H9 (cell line): ENCODE data around the gene PDE2A. TPM values are rescaled to one million over a fixed set of nuclear protein-coding genes. Genes with fewer than 3 reads are reported as not detected.
A peak's percentile ranks its signal among the peaks of the same experiment; 100 is the strongest.

Experiments used
- DNase-seq: peaks from one replicate; pipeline ENCODE4 v3.0.0-alpha.2; 2017
- H2AFZ ChIP-seq: one replicate; pipeline ENCODE4 v1.6.1; 2013; ENCODE audit warnings: mild to moderate bottlenecking, low read length, control low read depth, moderate library complexity
- H2AK5ac ChIP-seq: 2 replicates; pipeline ENCODE4 v1.6.1; 2013; ENCODE audit warnings: low read length, control low read depth, mixed read lengths; ENCODE audit not compliant: insufficient read length
- H2BK120ac ChIP-seq: one replicate; pipeline ENCODE4 v1.6.1; 2013; ENCODE audit warnings: low read depth, mild to moderate bottlenecking, low read length, control low read depth, inconsistent platforms; ENCODE audit not compliant: poor library complexity, severe bottlenecking
- H2BK12ac ChIP-seq: 2 replicates; pipeline ENCODE4 v1.6.1; 2013; ENCODE audit warnings: low read length, control low read depth, mixed read lengths, low read depth; ENCODE audit not compliant: insufficient read length
- H2BK15ac ChIP-seq: 2 replicates; pipeline ENCODE4 v1.6.1; 2013; ENCODE audit warnings: low read depth, low read length, control low read depth
- H2BK20ac ChIP-seq: one replicate; pipeline ENCODE4 v1.6.1; 2013; ENCODE audit warnings: low read depth, mild to moderate bottlenecking, low read length, control low read depth, inconsistent platforms; ENCODE audit not compliant: poor library complexity, severe bottlenecking
- H2BK5ac ChIP-seq: 2 replicates; pipeline ENCODE4 v1.6.1; 2013; ENCODE audit warnings: low read length, control low read depth, mixed read lengths; ENCODE audit not compliant: insufficient read length
- H3K14ac ChIP-seq: 2 replicates; pipeline ENCODE4 v1.6.1; 2013; ENCODE audit warnings: low read length, control low read depth; ENCODE audit not compliant: insufficient read depth
- H3K18ac ChIP-seq: 2 replicates; pipeline ENCODE4 v1.6.1; 2013; ENCODE audit warnings: low read depth, mild to moderate bottlenecking, mixed read lengths, low read length, control low read depth; ENCODE audit not compliant: insufficient read length
- H3K23ac ChIP-seq: 2 replicates; pipeline ENCODE4 v1.6.1; 2013; ENCODE audit warnings: low read length, control low read depth, mixed read lengths, low read depth; ENCODE audit not compliant: insufficient read length
- H3K23me2 ChIP-seq: 2 replicates; pipeline ENCODE4 v1.6.1; 2013; ENCODE audit warnings: low read depth, mild to moderate bottlenecking, mixed read lengths, low read length, control low read depth; ENCODE audit not compliant: insufficient read length, poor library complexity, severe bottlenecking
- H3K27ac ChIP-seq: 2 replicates; pipeline ENCODE4 v1.5.1; 2013; ENCODE audit warnings: low read length, control low read depth, mixed read lengths, low read depth; ENCODE audit not compliant: insufficient read length
- H3K27me3 ChIP-seq: 2 replicates; pipeline ENCODE4 v1.6.1; 2013; ENCODE audit warnings: low read length, control low read depth, inconsistent platforms; ENCODE audit not compliant: insufficient read depth
- H3K4ac ChIP-seq: 2 replicates; pipeline ENCODE4 v1.6.1; 2013; ENCODE audit warnings: low read depth, mild to moderate bottlenecking, control low read depth, inconsistent platforms, low read length, moderate library complexity
- H3K4me1 ChIP-seq: 2 replicates; pipeline ENCODE4 v1.6.1; 2013; ENCODE audit warnings: low read length, control low read depth, inconsistent platforms; ENCODE audit not compliant: insufficient read depth
- H3K4me2 ChIP-seq: 2 replicates; pipeline ENCODE4 v1.6.1; 2013; ENCODE audit warnings: low read length, control low read depth, mixed read lengths; ENCODE audit not compliant: insufficient read length, insufficient read depth
- H3K56ac ChIP-seq: 2 replicates; pipeline ENCODE4 v1.6.1; 2013; ENCODE audit warnings: low read depth, mild to moderate bottlenecking, mixed read lengths, low read length, control low read depth; ENCODE audit not compliant: insufficient read length
- H3K79me1 ChIP-seq: 2 replicates; pipeline ENCODE4 v1.6.1; 2013; ENCODE audit warnings: low read depth, mild to moderate bottlenecking, moderate library complexity, low read length, control low read depth, inconsistent platforms; ENCODE audit not compliant: insufficient read depth, poor library complexity, severe bottlenecking
- H3K79me2 ChIP-seq: 2 replicates; pipeline ENCODE4 v1.6.1; 2013; ENCODE audit warnings: low read length, control low read depth, inconsistent platforms; ENCODE audit not compliant: insufficient read depth
- H3K9ac ChIP-seq: 2 replicates; pipeline ENCODE4 v1.6.1; 2013; ENCODE audit warnings: low read length, control low read depth, mixed read lengths; ENCODE audit not compliant: insufficient read length; ENCODE audit errors: extremely low read depth
- H3K9me3 ChIP-seq: one replicate; pipeline ENCODE4 v1.6.1; 2013; ENCODE audit warnings: low read depth, low read length, inconsistent platforms; ENCODE audit not compliant: control insufficient read depth
- H3T11ph ChIP-seq: one replicate; pipeline ENCODE4 v1.6.1; 2013; ENCODE audit warnings: mild to moderate bottlenecking, low read length, control low read depth, inconsistent platforms
- H4K20me1 ChIP-seq: one replicate; pipeline ENCODE4 v1.6.1; 2013; ENCODE audit not compliant: control insufficient read depth, insufficient read length, insufficient read depth
- H4K5ac ChIP-seq: 2 replicates; pipeline ENCODE4 v1.6.1; 2013; ENCODE audit warnings: low read depth, mild to moderate bottlenecking, mixed read lengths, low read length, control low read depth; ENCODE audit not compliant: insufficient read length
- H4K8ac ChIP-seq: replicated peaks from 2 replicates; pipeline ENCODE4 v1.6.1; 2013; ENCODE audit warnings: low read length, control low read depth, mixed read lengths, low read depth; ENCODE audit not compliant: insufficient read length
- H4K91ac ChIP-seq: 2 replicates; pipeline ENCODE4 v1.6.1; 2013; ENCODE audit warnings: low read depth, mild to moderate bottlenecking, moderate library complexity, mixed read lengths, low read length, control low read depth; ENCODE audit not compliant: insufficient read length
- H3K27ac Mint-ChIP-seq, 3 experiments: 2 replicates in 2 of 3; 3 replicates in 1 of 3; pipeline ENCODE4 v1.8.0; 2020 to 2021; ENCODE audit warnings: mixed read lengths in 3 of 3, mild to moderate bottlenecking in 1 of 3, moderate library complexity in 1 of 3
- H3K27me3 Mint-ChIP-seq: 2 replicates; pipeline ENCODE4 v1.8.0; 2021; ENCODE audit warnings: low read depth, mild to moderate bottlenecking, moderate library complexity, mixed read lengths
- H3K36me3 Mint-ChIP-seq, 3 experiments: 2 replicates in 2 of 3; 3 replicates in 1 of 3; pipeline ENCODE4 v1.8.0; 2020 to 2021; ENCODE audit warnings: low read depth in 3 of 3, mixed read lengths in 3 of 3; ENCODE audit not compliant: insufficient read depth in 1 of 3
- H3K4me1 Mint-ChIP-seq, 2 experiments: 2 replicates each; pipeline ENCODE4 v1.8.0; 2020; ENCODE audit warnings: mixed read lengths in 2 of 2
- H3K4me3 Mint-ChIP-seq, 2 experiments: 2 replicates in 1 of 2; 3 replicates in 1 of 2; pipeline ENCODE4 v1.8.0; 2020 to 2021; ENCODE audit warnings: mild to moderate bottlenecking in 2 of 2, mixed read lengths in 2 of 2, moderate library complexity in 1 of 2
- H3K9me3 Mint-ChIP-seq, 2 experiments: 2 replicates in 1 of 2; 3 replicates in 1 of 2; pipeline ENCODE4 v1.8.0; 2020; ENCODE audit warnings: mild to moderate bottlenecking in 2 of 2, mixed read lengths in 2 of 2, moderate library complexity in 1 of 2
- CTCF ChIP-seq: fragments of 200-600 bp; sonication (generic); conservative IDR thresholded peaks from 3 replicates; pipeline ENCODE4 v1.8.0; 2021; ENCODE audit warnings: antibody characterized with exemption, mild to moderate bottlenecking
- WGBS: extraction: QIAGEN DNeasy Blood & Tissue Kit; methylation state at CpG from one replicate; pipeline ENCODE4 v1.1.7; 2013; ENCODE audit warnings: missing lambda C conversion rate, low lambda C conversion rate, mixed read lengths; ENCODE audit not compliant: insufficient read length; ENCODE audit errors: extremely low coverage; 5-methylcytosine and 5-hydroxymethylcytosine counted together
- total RNA-seq: library from RNA; stranded (reverse); gene quantifications from 2 replicates; pipeline ENCODE4 v1.2.1, GENCODE V29; 2021

Gene PDE2A
- total RNA-seq, 1 experiment from 2014 or later, result 3.4 TPM

GRCh38 chr11:72591023-72591422, 83.2 kb downstream of the PDE2A start:
- no peaks in the 10 kb centered on the region for H3K79me1 ChIP-seq
- H3K4me1 ChIP-seq, result peaks cover 4% of the 10 kb centered on the region; the same call in 1 of the 2 replicates
- H3K4me3 Mint-ChIP-seq, result peak overlapping the region; percentile 73 to 88; a peak in 4 of 5 replicates
- H3K27me3 ChIP-seq, result peaks cover 14% of the 10 kb centered on the region
- no peak overlapping the region for H3K4ac ChIP-seq
- H3K56ac ChIP-seq, result no peak overlapping the region
- no peak overlapping the region for H4K5ac ChIP-seq
- H3K4me2 ChIP-seq, result no peak overlapping the region
- H3K4me1 Mint-ChIP-seq, result peaks cover 41 to 56% of the 10 kb centered on the region in 2 experiments
- H2BK120ac ChIP-seq, result no peak overlapping the region
- no peak overlapping the region for H2BK12ac ChIP-seq
- no peak overlapping the region for H3K27ac ChIP-seq
- H3K9me3 ChIP-seq, result no peaks in the 10 kb centered on the region
- TF ChIP-seq CTCF, result no peak
- no peak overlapping the region for H2AFZ ChIP-seq
- no peak overlapping the region for H2BK15ac ChIP-seq
- no peak overlapping the region for H4K91ac ChIP-seq
- DNase-seq, result no peak
- H3K79me2 ChIP-seq, result no peaks in the 10 kb centered on the region
- no peak overlapping the region for H2AK5ac ChIP-seq
- peaks cover 88% of the 10 kb centered on the region for H3K27me3 Mint-ChIP-seq
- no peak overlapping the region for H3K9ac ChIP-seq
- H3K23ac ChIP-seq, result no peak overlapping the region
- no CpG with 5 or more reads among the region's 5 CpGs for WGBS
- H3K36me3 Mint-ChIP-seq, result no peaks in the 10 kb centered on the region; a peak in 1 of 7 replicates
- H3T11ph ChIP-seq, result no peak overlapping the region
- no peaks in the 10 kb centered on the region; a peak in 1 of 5 replicates for H3K9me3 Mint-ChIP-seq
- H4K20me1 ChIP-seq, result no peaks in the 10 kb centered on the region
- no peak overlapping the region for H4K8ac ChIP-seq
- no peak overlapping the region for H3K18ac ChIP-seq
- H2BK5ac ChIP-seq, result no peak overlapping the region
- no peak overlapping the region for H3K14ac ChIP-seq
- no peak overlapping the region; a peak in 1 of 7 replicates for H3K27ac Mint-ChIP-seq
- no peak overlapping the region for H2BK20ac ChIP-seq
- peaks cover 4% of the 10 kb centered on the region for H3K23me2 ChIP-seq
